ENCODE data around the gene WNT3A.

WNT3A gene

GRCh38 chr1:228060458-228061190 is 53.8 kb downstream of the WNT3A start:
- TF ChIP-seq CTCF (IDR thresholded peaks at IDR 0.05; ENCODE audit: insufficient read depth, low read depth, low read length, missing control alignments) = no peak

GRCh38 chr1:228061411-228062084 is 54.8 kb downstream of the WNT3A start:
- H3K4me3 ChIP-seq (ENCODE audit: low read length) = no peak overlapping the region
- no peak for TF ChIP-seq CTCF (IDR thresholded peaks at IDR 0.05; ENCODE audit: insufficient read depth, low read depth, low read length, missing control alignments)
- DNase-seq (ENCODE audit: low read depth) = no peak

More at GRCh38 chr1:228060458-228061190, 53.8 kb downstream of the WNT3A start:
- H3K4me3 ChIP-seq (ENCODE audit: low read length) = peak overlapping the region; percentile 42
- DNase-seq (ENCODE audit: low read depth) = no peak

- no peak for DNase-seq (ENCODE audit: low read depth)
Observed at GRCh38 chr1:228062085-228062791, 55.4 kb downstream of the WNT3A start.

GRCh38 chr1:228062812-228063211 is 56.0 kb downstream of the WNT3A start:
- H3K4me3 ChIP-seq (ENCODE audit: low read length) = no peak overlapping the region
- peak; percentile 19 for TF ChIP-seq CTCF (IDR thresholded peaks at IDR 0.05; ENCODE audit: insufficient read depth, low read depth, low read length, missing control alignments)
- DNase-seq (ENCODE audit: low read depth) = no peak

More at GRCh38 chr1:228062085-228062791, 55.4 kb downstream of the WNT3A start:
- H3K4me3 ChIP-seq (ENCODE audit: low read length) = no peak overlapping the region
- no peak for TF ChIP-seq CTCF (IDR thresholded peaks at IDR 0.05; ENCODE audit: insufficient read depth, low read depth, low read length, missing control alignments)

- DNase-seq (ENCODE audit: low read depth) = no peak
- TF ChIP-seq CTCF (IDR thresholded peaks at IDR 0.05; ENCODE audit: insufficient read depth, low read depth, low read length, missing control alignments) = no peak
- H3K4me3 ChIP-seq (ENCODE audit: low read length) = no peak overlapping the region
Observed at GRCh38 chr1:228063251-228064191, 56.7 kb downstream of the WNT3A start.

DNA sequence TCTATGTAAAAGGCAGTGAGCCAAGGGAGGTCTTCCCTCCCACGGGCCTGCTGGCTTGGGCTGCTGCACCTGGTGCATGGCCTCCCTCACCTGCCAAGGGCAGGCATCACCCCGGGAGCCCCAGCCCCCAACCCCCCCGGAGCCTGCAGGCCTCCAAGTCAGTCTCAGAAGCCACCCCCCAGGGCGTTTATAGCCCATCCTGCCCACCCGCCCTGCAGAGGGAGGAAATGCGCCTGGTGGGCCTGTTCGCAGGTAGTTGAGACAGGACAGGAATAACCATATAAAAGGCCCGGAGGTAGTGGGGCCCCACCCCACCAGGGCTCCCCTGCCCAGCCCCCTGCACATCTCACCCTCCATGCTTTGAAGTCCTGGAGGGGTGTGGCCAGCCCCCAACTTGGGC is 57.5 kb downstream of the WNT3A start:
- DNase-seq (ENCODE audit: low read depth) = no peak
- H3K4me3 ChIP-seq (ENCODE audit: low read length) = no peak overlapping the region
- TF ChIP-seq CTCF (IDR thresholded peaks at IDR 0.05; ENCODE audit: insufficient read depth, low read depth, low read length, missing control alignments) = no peak

Measured in epithelial cell of esophagus (primary cell).